Osteoblast (primary cell): ENCODE data around the gene ARFIP2. TPM values are rescaled to one million over a fixed set of nuclear protein-coding genes. Genes with fewer than 3 reads are reported as not detected.

Experiments used
- DNase-seq: peaks from one replicate; pipeline ENCODE4 v3.0.0; 2011; ENCODE audit warnings: low spot score, mixed read lengths; ENCODE audit not compliant: insufficient read length; ENCODE audit errors: missing footprints
- H2AFZ ChIP-seq: 2 replicates; pipeline ENCODE4 v1.6.0; 2011; ENCODE audit warnings: mild to moderate bottlenecking, low read length
- H3K27ac ChIP-seq: 2 replicates; pipeline ENCODE4 v1.5.1; 2011; ENCODE audit warnings: mild to moderate bottlenecking, low read depth, low read length, moderate library complexity
- H3K27me3 ChIP-seq: 2 replicates; pipeline ENCODE4 v1.6.0; 2012; ENCODE audit warnings: mild to moderate bottlenecking, control low read depth, inconsistent platforms, low read length, moderate library complexity; ENCODE audit not compliant: insufficient read depth
- H3K36me3 ChIP-seq: 2 replicates; pipeline ENCODE4 v1.5.1; 2011; ENCODE audit warnings: mild to moderate bottlenecking, low read length, control low read depth, moderate library complexity; ENCODE audit not compliant: insufficient read depth
- H3K4me1 ChIP-seq: 2 replicates; pipeline ENCODE4 v1.5.1; 2011; ENCODE audit warnings: mild to moderate bottlenecking, low read length, control low read depth, moderate library complexity; ENCODE audit not compliant: insufficient read depth
- H3K4me2 ChIP-seq: 2 replicates; pipeline ENCODE4 v1.6.0; 2011; ENCODE audit warnings: mild to moderate bottlenecking, low read length; ENCODE audit not compliant: insufficient read depth
- H3K4me3 ChIP-seq: fragments of 200-600 bp; sonication (generic); 3 replicates; pipeline ENCODE4 v1.5.1; 2012; ENCODE audit warnings: mild to moderate bottlenecking, low read length, inconsistent platforms; ENCODE audit not compliant: insufficient read depth
- H3K79me2 ChIP-seq: 2 replicates; pipeline ENCODE4 v1.6.0; 2012; ENCODE audit warnings: mild to moderate bottlenecking, low read length, control low read depth, inconsistent platforms; ENCODE audit not compliant: insufficient read depth
- H3K9me3 ChIP-seq: 2 replicates; pipeline ENCODE4 v1.5.1; 2011; ENCODE audit warnings: low read depth, low read length, control low read depth
- H4K20me1 ChIP-seq: 2 replicates; pipeline ENCODE4 v1.6.0; 2012; ENCODE audit warnings: mild to moderate bottlenecking, low read length, control low read depth; ENCODE audit not compliant: insufficient read depth
- CTCF ChIP-seq: IDR thresholded peaks from 2 replicates; pipeline ENCODE4 v1.5.1; 2011; ENCODE audit warnings: mild to moderate bottlenecking, low read depth, low read length, moderate library complexity; ENCODE audit errors: extremely low read depth
- total RNA-seq: library from RNA; depleted of rRNA; stranded (reverse); fragments of >200 nt; gene quantifications from 2 replicates; pipeline ENCODE4 v1.2.3, GENCODE V29; 2012

Gene ARFIP2
- total RNA-seq, 1 donor, result 79.3 TPM

GRCh38 chr11:6480299-6480914 lies 724 bp downstream of the ARFIP2 start:
- peak; percentile 65 for DNase-seq
- no peaks in the 10 kb centered on the region for H3K27me3 ChIP-seq
- TF ChIP-seq CTCF, result no peak
- H3K4me1 ChIP-seq, result peaks cover 26% of the 10 kb centered on the region
- H3K79me2 ChIP-seq, result peaks cover 67% of the 10 kb centered on the region
- H3K27ac ChIP-seq, result peak overlapping the region; percentile 97
- peaks cover 30% of the 10 kb centered on the region for H4K20me1 ChIP-seq
- peak overlapping the region; percentile 79 for H2AFZ ChIP-seq
- peak overlapping the region; percentile 99 for H3K4me3 ChIP-seq
- H3K9me3 ChIP-seq, result no peaks in the 10 kb centered on the region
- peaks cover 64% of the 10 kb centered on the region for H3K36me3 ChIP-seq
- H3K4me2 ChIP-seq, result peak overlapping the region; percentile 94

GRCh38 chr11:6476571-6476970 lies 4.6 kb downstream of the ARFIP2 start:
- H3K36me3 ChIP-seq, result peaks cover 34% of the 10 kb centered on the region
- peaks cover 18% of the 10 kb centered on the region for H4K20me1 ChIP-seq
- H2AFZ ChIP-seq, result no peak overlapping the region
- H3K4me2 ChIP-seq, result no peak overlapping the region
- H3K4me1 ChIP-seq, result peaks cover 29% of the 10 kb centered on the region
- H3K79me2 ChIP-seq, result peaks cover 50% of the 10 kb centered on the region
- no peak overlapping the region for H3K4me3 ChIP-seq
- no peaks in the 10 kb centered on the region for H3K27me3 ChIP-seq
- no peaks in the 10 kb centered on the region for H3K9me3 ChIP-seq
- H3K27ac ChIP-seq, result no peak overlapping the region
- DNase-seq, result no peak
- no peak for TF ChIP-seq CTCF

GRCh38 chr11:6475936-6476335 lies 5.2 kb downstream of the ARFIP2 start:
- Histone ChIP-seq H3K27ac (no peak overlapping the region), H3K4me1 (peaks cover 29% of the 10 kb centered on the region), H3K36me3 (peaks cover 34% of the 10 kb centered on the region), H4K20me1 (peaks cover 17% of the 10 kb centered on the region), H3K9me3 (no peaks in the 10 kb centered on the region), H3K79me2 (peaks cover 52% of the 10 kb centered on the region), H2AFZ (no peak overlapping the region), H3K4me3 (no peak overlapping the region), H3K4me2 (no peak overlapping the region), H3K27me3 (no peaks in the 10 kb centered on the region)
- TF ChIP-seq CTCF, result no peak
- DNase-seq, result no peak

GRCh38 chr11:6474806-6475500 lies 6.2 kb downstream of the ARFIP2 start:
- Histone ChIP-seq H3K79me2 (peaks cover 47% of the 10 kb centered on the region), H3K4me2 (peak overlapping the region; percentile 96), H3K9me3 (no peaks in the 10 kb centered on the region), H3K27ac (peak overlapping the region; percentile 85), H3K4me3 (no peak overlapping the region), H3K4me1 (peaks cover 20% of the 10 kb centered on the region), H3K27me3 (no peaks in the 10 kb centered on the region), H2AFZ (no peak overlapping the region), H4K20me1 (peaks cover 14% of the 10 kb centered on the region), H3K36me3 (peaks cover 33% of the 10 kb centered on the region)
- TF ChIP-seq CTCF, result no peak
- DNase-seq, result no peak
